Caco-2 (cell line): ENCODE results near the gene FOXD4L3. TPM values are rescaled to one million over a fixed set of nuclear protein-coding genes. Genes with fewer than 3 reads are reported as not detected.
"Not testable (repeated sequence)": the region's sequence is repeated elsewhere in the genome, so short reads cannot be mapped to it uniquely, and the experiment has no call there.

Experiments used
- BruUV-seq: library from RNA; stranded (reverse); fragments of 400-500 nt; replicated peaks from 2 replicates; lab custom pipeline; 2021; lab: Mats Ljungman, UMichigan
- CTCF ChIA-PET: fragments of 300-600 bp; sonication (Branson Sonifier 250); formaldehyde crosslinking; loops from one replicate; lab custom pipeline; 2022; ENCODE audit warnings: antibody characterized with exemption; lab: Charles Lee
- POLR2A ChIA-PET: fragments of 300-600 bp; sonication (Branson Sonifier 250); formaldehyde crosslinking; loops from one replicate; lab custom pipeline; 2022; ENCODE audit warnings: antibody characterized with exemption; lab: Charles Lee
- DNase-seq, 2 experiments: peaks; one replicate each; pipeline versions ENCODE4 v3.0.0 to v3.0.0-alpha.2; 2020 to 2022
- H3K27me3 ChIP-seq: replicated peaks from 2 replicates; pipeline ENCODE4 v1.6.0; 2011; ENCODE audit warnings: low read length; ENCODE audit not compliant: control insufficient read depth, insufficient read depth
- H3K36me3 ChIP-seq: 2 replicates; pipeline ENCODE4 v1.5.1; 2011; ENCODE audit warnings: low read length; ENCODE audit not compliant: control insufficient read depth, insufficient read depth
- H3K4me1 ChIP-seq: fragments of 250-450 bp; sonication (Bioruptor Pico); 2 replicates; pipeline ENCODE4 v1.5.1; 2020; ENCODE audit warnings: mild to moderate bottlenecking
- H3K4me3 ChIP-seq: 2 replicates; pipeline ENCODE4 v1.5.1; 2011; ENCODE audit warnings: low read depth, mild to moderate bottlenecking, control low read depth, low read length
- H3K9me3 ChIP-seq: fragments of 250-450 bp; sonication (Bioruptor Pico); 2 replicates; pipeline ENCODE4 v1.5.1; 2020; ENCODE audit warnings: mild to moderate bottlenecking, moderate library complexity
- H3K27ac Mint-ChIP-seq: one replicate; pipeline ENCODE4 v1.8.0; 2022; ENCODE audit warnings: mixed read lengths; ENCODE audit not compliant: unreplicated experiment
- H3K27me3 Mint-ChIP-seq: one replicate; pipeline ENCODE4 v1.8.0; 2022; ENCODE audit warnings: mixed read lengths; ENCODE audit not compliant: insufficient read depth, unreplicated experiment
- H3K36me3 Mint-ChIP-seq: one replicate; pipeline ENCODE4 v1.8.0; 2022; ENCODE audit warnings: mild to moderate bottlenecking, mixed read lengths; ENCODE audit not compliant: insufficient read depth, unreplicated experiment
- H3K4me1 Mint-ChIP-seq: one replicate; pipeline ENCODE4 v1.8.0; 2022; ENCODE audit warnings: low read depth, mixed read lengths; ENCODE audit not compliant: unreplicated experiment
- H3K4me3 Mint-ChIP-seq: one replicate; pipeline ENCODE4 v1.8.0; 2022; ENCODE audit warnings: mild to moderate bottlenecking, moderate library complexity, mixed read lengths; ENCODE audit not compliant: unreplicated experiment
- H3K9me3 Mint-ChIP-seq: one replicate; pipeline ENCODE4 v1.8.0; 2022; ENCODE audit warnings: mixed read lengths; ENCODE audit not compliant: unreplicated experiment
- intact Hi-C: fragments of 100-400 bp; cut with micrococcal nuclease; formaldehyde crosslinking; loops from one replicate; pipeline ENCODE4 v1.10.0; 2022; ENCODE audit not compliant: unreplicated experiment
- total RNA-seq: library from RNA; stranded (reverse); gene quantifications from 2 replicates; pipeline ENCODE4 v1.2.3, GENCODE V29; 2022

Gene FOXD4L3
- total RNA-seq, 1 experiment from 2014 or later = not detected

DNA sequence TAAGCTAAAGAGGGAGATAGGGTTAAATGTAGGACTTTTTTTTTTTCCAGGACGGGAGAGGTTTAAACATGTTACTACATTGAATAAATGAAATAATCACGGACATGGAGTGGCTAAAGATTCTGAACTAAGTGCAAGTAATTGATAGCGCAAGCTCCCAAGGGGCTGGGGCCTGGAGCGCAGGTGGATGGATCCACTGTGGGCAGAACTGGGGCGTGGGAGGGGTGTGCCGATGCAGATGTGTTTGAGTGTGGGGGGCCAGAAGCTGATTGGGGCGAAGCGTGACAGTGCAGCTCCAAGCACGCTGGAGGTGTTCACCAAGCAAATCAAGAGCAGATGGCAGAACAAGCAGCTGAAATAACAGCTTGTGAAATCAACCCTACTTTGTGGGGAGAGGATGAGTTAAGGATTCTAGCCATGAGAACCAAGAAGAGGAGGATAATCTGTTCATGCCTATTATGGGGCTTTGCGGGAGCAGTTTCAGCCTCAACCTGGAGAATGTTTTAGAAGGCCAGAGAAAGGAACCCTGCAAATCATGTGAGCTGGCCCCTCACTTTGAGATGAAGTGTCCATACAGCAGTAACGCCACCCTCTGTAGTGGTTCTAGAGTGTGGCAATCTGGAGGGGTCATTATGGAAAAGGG is 28.0 kb downstream of the FOXD4L3 start:
- H3K36me3 ChIP-seq, POLR2A ChIA-PET, H3K4me3 Mint-ChIP-seq, H3K27me3 Mint-ChIP-seq, H3K27me3 ChIP-seq, DNase-seq, H3K27ac Mint-ChIP-seq, H3K4me1 Mint-ChIP-seq, BruUV-seq, H3K4me1 ChIP-seq, H3K9me3 Mint-ChIP-seq, H3K36me3 Mint-ChIP-seq, H3K9me3 ChIP-seq, CTCF ChIA-PET, H3K4me3 ChIP-seq, intact Hi-C loops: not testable (repeated sequence)

DNA sequence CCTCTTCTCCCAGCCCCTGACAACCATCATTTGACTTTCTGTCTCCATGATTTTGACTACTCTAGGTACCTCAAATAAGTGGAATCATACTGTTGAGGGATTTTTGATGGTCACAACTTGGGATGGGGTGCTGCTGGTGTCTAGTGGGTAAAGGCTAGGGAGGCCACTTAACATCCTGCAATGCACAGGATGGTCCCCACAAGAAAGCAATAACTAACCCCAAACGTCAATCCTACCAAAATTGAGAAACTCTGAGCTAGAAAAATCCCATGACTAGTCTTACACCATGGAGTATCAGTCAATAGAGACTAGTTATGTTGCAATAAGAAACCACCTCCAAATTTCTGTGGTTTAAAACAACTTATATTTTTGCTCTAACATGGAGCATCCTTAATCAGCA is 29.5 kb downstream of the FOXD4L3 start:
- not testable (repeated sequence) for H3K9me3 ChIP-seq, BruUV-seq

DNA sequence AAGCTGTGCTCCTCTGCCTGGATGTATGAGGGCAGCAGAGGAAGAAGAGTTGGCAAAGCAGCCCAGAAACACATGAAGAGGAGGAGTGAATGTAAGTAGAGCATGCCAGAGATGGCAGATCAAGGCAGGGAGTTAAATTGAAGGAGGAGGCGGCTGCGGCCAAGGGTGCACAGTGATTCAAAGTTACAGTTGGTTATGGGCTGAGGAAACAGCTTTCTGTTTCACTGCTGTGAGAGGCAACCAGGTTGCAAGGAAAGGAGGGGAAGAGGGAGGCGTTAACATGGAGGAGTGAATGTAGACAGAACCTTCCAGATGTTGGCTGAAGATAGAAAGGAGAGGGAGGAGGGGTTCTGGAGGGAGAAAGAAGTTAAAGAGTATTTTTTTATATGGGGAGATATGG is 33.3 kb downstream of the FOXD4L3 start:
- DNase-seq, H3K36me3 ChIP-seq, H3K9me3 ChIP-seq, H3K27me3 Mint-ChIP-seq, H3K4me3 ChIP-seq, H3K9me3 Mint-ChIP-seq, H3K4me3 Mint-ChIP-seq, H3K4me1 Mint-ChIP-seq, POLR2A ChIA-PET, BruUV-seq, H3K4me1 ChIP-seq, H3K27ac Mint-ChIP-seq, intact Hi-C loops, H3K36me3 Mint-ChIP-seq, H3K27me3 ChIP-seq, CTCF ChIA-PET: not testable (repeated sequence)

More for the DNA sequence above, 29.5 kb downstream of the FOXD4L3 start:
- H3K9me3 Mint-ChIP-seq, H3K4me1 ChIP-seq, DNase-seq, H3K4me3 ChIP-seq, H3K4me1 Mint-ChIP-seq, H3K27me3 Mint-ChIP-seq, H3K27ac Mint-ChIP-seq, POLR2A ChIA-PET, H3K27me3 ChIP-seq, CTCF ChIA-PET, H3K36me3 ChIP-seq, H3K4me3 Mint-ChIP-seq, intact Hi-C loops, H3K36me3 Mint-ChIP-seq: not testable (repeated sequence)

DNA sequence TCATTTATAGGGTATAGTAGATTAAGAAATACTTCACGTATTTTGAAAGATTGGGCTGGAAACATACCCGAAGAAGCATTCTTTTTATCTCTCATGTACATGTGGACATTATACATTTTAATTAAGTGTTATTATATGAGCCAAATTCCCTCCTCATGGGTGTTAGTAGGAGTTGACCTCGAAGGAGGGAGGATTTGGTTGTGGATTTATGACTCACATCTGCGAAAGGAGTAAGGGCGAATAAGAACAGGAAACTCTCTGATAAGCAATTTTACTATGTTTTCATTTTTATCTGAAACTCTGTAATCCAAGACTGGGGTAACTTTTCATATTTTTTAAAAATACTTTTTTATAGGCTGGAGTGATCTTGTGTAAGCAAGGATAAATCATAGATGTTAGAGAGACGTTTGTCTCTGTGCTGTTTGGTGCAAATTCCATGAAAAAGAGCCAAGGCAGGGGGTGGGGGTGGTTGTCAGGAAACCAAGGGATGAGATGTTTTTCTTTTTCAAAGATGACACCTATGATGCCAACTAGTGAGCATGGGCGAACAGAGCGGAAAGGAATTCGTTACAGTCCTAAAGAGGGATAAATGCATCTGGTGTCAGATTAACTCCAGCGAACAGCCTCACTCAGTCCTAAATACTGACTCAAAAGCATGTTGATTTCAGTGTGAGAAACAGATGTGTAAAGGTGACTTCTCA is 34.1 kb downstream of the FOXD4L3 start:
- H3K9me3 Mint-ChIP-seq, H3K36me3 Mint-ChIP-seq, CTCF ChIA-PET, H3K27ac Mint-ChIP-seq, H3K9me3 ChIP-seq, H3K4me1 ChIP-seq, H3K27me3 ChIP-seq, intact Hi-C loops, H3K4me1 Mint-ChIP-seq, H3K4me3 Mint-ChIP-seq, POLR2A ChIA-PET, H3K27me3 Mint-ChIP-seq, H3K4me3 ChIP-seq, BruUV-seq, DNase-seq, H3K36me3 ChIP-seq: not testable (repeated sequence)

DNA sequence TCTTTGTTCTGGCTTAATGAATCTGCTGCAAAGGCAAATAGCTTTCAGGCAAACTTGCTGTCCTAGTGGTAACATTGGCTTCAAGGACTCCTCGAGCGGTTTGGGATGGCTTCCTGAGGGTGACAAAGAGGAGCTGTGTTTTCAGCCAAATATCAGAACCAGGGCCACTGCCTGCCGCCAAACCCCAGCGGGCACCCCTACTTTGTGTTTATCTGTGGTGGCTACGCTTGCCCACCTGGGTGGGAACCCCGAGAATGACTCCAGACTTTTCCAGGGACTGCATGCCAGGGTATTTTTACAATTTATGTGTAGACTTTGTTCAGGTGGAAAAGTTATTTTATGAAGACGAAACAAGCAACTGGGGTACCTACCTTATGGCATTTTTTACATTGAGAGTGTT is 35.3 kb downstream of the FOXD4L3 start:
- intact Hi-C loops, H3K4me1 ChIP-seq, POLR2A ChIA-PET, H3K27ac Mint-ChIP-seq, H3K4me3 Mint-ChIP-seq, H3K9me3 Mint-ChIP-seq, H3K9me3 ChIP-seq, BruUV-seq, H3K27me3 ChIP-seq, H3K4me3 ChIP-seq, H3K27me3 Mint-ChIP-seq, H3K36me3 Mint-ChIP-seq, CTCF ChIA-PET, H3K4me1 Mint-ChIP-seq, H3K36me3 ChIP-seq, DNase-seq: not testable (repeated sequence)

DNA sequence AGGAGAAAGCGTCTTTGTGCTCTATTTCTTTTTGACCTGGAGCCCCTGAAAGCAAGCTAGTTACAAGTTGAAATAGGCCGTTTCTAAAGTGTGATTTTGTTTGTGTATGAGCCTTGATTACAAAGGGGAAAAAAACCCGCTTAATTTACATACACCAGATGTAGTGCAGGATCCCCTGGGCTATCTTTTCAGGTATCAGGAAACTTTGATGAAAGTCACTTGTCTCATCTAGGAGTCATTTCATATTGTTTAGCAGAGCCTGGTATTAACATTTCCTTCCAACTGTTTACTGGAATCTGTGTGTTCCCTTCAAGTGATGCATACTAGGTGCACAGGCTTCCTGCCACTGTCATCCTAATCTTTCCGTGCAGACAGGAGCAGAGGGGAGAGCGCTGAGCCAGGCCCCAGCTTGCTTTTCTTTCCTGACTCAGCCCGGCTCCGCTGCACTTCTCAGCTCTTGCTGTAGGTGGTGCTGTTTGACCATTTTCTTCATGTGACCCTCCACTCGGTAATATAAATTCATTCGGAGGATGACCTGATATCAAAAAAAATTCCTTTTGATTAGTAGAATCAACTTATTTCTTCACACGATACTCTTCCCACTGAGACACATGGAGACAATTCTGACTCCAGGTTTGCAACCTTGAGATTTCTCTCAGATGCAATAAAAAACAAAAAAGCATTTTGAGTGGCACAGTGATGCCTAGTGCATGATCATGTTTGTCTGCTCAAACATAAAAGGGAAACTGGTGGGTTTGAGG is 39.8 kb downstream of the FOXD4L3 start:
- CTCF ChIA-PET, BruUV-seq, H3K4me1 ChIP-seq, H3K36me3 Mint-ChIP-seq, H3K27me3 ChIP-seq, H3K9me3 ChIP-seq, H3K36me3 ChIP-seq, intact Hi-C loops, H3K27ac Mint-ChIP-seq, DNase-seq, H3K4me3 Mint-ChIP-seq, H3K9me3 Mint-ChIP-seq, H3K27me3 Mint-ChIP-seq, POLR2A ChIA-PET, H3K4me3 ChIP-seq, H3K4me1 Mint-ChIP-seq: not testable (repeated sequence)
